Loucy (cell line): ENCODE measurements around the gene FAM131B.

Experiments used
- EZH2phosphoT487 ChIP-seq: fragments of 200-600 bp; IDR thresholded peaks from 2 replicates; pipeline ENCODE4 v1.6.1; 2018; ENCODE audit warnings: antibody characterized with exemption, mild to moderate bottlenecking, moderate library complexity, borderline replicate concordance
- TF ChIP-seq, protein P1 (sequence below): fragments of 200-600 bp; sonication (generic); conservative IDR thresholded peaks from 2 replicates; pipeline ENCODE4 v1.5.1; 2014; ENCODE audit warnings: mild to moderate bottlenecking, antibody characterized with exemption, low read length

DNA sequence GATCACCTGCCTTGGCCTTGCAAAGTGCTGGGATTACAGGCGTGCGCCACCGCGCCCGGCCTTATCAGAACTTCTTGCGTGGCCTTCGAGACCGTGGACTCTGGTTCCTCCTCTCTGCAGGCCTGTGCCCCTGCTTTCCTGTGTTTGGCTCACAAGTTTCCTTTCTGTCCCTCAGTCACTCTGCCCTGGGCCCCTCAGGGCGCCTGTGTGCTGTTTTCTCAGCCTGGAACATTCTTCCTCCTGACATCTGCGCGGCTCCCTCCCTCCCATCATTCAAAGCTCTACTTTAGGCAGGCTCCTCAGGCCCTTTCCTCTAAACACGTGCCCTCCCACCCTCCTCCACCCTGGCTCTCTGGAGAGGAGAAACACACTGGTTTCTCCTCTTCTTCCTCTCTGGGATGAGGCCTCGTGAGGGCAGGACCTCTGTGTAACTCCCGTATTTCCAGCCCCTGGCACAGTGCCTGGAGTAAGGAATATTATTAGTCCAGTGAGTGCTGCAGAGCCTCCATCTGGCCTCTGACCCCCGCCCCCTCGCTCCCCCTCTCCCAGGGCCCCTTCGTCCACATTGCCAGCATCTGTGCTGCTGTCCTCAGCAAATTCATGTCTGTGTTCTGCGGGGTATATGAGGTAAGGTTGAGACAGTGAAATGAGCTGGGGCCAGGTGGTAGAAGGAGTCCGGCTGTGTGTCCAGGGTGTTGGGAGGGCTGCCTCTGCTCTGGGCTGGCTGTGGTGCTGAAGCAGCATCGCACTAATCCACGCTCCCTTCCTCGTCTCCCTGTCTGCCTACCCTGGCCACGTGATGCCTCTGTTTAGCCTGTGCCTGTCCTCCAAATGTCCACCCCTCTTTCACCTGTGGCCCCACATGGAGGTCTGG, 39.5 kb downstream of the FAM131B start:
- TF ChIP-seq, protein P1, sequence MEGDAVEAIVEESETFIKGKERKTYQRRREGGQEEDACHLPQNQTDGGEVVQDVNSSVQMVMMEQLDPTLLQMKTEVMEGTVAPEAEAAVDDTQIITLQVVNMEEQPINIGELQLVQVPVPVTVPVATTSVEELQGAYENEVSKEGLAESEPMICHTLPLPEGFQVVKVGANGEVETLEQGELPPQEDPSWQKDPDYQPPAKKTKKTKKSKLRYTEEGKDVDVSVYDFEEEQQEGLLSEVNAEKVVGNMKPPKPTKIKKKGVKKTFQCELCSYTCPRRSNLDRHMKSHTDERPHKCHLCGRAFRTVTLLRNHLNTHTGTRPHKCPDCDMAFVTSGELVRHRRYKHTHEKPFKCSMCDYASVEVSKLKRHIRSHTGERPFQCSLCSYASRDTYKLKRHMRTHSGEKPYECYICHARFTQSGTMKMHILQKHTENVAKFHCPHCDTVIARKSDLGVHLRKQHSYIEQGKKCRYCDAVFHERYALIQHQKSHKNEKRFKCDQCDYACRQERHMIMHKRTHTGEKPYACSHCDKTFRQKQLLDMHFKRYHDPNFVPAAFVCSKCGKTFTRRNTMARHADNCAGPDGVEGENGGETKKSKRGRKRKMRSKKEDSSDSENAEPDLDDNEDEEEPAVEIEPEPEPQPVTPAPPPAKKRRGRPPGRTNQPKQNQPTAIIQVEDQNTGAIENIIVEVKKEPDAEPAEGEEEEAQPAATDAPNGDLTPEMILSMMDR: no peak
- TF ChIP-seq EZH2phosphoT487: no peak
